C1 segment of cervical spinal cord (tissue), 14 donors: ENCODE results near the gene APOD.

Experiments
- DNase-seq, 14 donors: peaks; one replicate each; lab custom pipeline; 2025; lab: John Stamatoyannopoulos, UW

Gene APOD

DNA sequence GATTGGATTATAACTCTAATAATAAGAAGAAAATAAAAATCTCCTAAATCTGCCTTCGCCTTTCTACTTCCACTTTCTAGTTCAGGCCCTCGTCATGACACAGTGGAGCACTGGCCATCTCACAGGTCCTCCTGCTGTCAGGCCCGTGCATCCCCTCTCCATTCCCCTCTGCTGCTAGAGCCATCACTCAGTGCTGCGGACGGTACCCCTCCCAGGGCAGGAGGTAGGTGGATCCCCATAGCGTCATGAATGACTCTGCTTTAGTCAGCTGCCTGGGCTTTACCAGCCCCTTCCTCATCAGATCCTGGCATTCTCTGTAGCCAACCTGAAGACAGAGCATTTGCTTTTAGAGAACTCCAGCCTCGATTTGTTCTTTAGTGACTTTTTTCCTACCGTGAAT, 28.6 kb downstream of the APOD start:
- no peak for DNase-seq

DNA sequence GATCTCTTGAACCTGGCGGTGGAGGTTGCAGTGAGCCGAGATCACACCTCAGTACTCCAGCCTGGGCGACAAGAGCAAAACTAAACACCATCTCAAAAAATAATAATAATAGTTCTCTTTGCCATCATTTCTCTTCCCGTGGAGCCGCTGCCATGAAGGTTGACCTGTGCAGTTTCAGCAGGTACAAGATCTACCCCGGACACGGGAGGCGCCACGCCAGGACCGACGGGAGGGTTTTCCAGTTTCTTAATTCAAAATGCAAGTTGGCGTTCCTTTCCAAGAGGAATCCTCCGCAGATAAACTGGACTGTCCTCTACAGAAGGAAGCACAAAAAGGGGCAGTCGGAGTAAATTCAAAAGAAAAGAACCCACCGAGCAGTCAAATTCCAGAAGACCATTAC, 29.3 kb downstream of the APOD start:
- DNase-seq, result no peak

DNA sequence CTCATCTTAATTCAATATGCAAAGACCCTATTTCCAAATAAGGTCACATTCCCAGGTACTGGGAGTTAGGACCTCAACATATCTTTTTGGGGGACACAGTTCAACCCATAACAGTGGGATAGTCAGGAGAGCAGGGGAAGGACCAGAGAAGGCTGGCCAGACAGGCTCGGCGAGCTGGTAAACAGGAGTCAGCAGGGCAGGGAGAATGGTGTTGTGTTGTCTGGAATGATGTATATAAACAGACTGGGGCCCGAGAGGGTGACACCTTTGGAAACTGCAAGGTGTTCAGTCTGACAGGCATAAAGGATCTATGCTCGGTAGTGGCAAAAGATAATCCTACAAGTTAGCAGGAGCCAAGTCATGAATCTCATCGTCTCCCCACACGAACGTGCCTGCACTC, 30.5 kb downstream of the APOD start:
- no peak for DNase-seq

DNA sequence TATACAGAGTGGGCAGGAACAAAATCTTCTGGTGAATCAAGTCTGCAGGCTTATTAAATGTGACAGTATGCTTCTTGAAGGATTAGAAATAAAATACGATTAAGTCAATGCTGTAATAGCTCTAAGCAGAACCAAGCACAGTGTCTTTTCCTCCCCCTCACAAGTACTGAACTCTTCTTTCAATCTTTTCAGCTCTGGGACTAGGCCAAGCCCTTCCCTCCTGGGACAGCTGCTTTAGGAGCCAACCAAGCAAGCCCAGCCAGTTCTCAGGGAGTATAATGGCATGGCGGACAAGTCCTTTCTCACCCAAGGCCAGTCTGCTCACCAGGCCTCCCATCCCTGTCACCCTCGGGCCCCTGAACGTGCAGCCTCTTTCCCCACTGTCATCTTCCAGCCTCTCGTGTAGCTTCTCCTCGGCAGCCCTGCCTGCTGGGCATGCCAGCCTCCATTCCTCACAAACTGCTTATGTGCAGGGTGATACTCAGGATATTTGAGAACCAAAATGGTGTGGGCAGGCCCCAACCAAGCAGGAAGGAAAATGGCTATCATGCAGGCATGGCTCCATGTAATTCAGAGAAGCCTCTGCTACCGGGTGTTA, 32.3 kb downstream of the APOD start:
- no peak for DNase-seq

DNA sequence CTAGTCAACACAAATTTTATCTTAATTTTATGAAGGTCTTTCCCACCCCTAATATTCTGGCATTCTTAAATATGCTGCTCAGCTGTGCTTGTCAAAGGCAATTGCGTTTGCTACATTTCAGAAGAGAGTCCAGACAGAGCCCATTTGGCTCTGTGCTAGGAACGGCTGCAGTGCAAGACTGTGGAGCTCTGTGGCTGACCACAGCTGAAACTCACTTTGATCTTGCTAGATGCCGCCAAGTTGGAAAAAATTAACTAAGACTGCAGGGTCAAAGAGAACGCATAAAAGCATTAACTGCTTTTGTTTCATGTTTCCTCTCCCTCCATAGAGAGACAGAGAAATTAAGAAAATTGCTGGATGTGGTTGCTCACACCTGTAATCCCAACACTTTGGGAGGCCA, 33.0 kb downstream of the APOD start:
- DNase-seq, result no peak

DNA sequence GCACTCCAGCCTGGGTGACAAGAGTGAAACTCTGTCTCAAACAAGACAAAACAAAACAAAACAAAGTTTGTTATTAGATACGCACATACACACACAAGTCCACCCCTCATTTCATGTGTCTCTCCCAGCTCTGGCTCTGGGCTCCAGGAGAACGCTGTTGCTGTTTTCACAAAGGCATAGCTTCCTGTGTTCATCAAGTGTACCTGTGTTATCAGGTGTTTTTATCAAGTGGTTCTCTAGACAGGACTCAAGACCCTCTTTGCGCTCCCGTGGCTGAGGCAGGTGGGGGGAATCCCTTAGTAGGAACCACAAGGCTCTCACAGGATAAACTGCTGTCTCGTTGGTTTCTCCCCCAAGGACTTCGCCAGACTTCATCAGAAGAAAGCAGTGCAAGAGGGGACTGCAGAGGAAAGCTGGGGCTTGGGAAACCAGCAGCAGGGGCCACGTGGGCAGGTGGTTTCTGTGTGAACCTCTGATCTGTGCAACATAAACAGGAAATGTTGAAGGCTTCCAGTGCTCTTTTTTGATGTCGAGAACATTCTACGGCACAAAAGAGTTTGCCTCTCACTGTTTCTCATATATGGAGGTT, 33.7 kb downstream of the APOD start:
- DNase-seq, result no peak

DNA sequence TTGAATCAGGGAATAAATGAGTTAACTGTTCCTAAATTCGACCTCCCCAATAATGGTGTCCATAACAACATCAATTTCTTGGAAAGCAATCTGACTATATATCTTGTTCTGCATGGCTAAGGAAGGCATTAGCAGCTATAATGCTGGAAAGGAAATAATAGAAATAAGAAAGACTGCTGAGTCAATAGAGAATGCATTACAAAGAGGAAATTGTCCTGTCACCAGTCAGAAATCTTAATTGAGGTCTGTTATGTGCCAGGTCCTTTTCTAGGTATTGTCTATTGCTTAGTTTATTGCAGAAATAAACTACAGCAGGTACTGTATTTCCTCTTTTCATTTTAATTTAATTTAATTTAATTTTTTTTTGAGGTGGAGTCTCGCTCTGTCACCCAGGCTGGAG, 34.8 kb downstream of the APOD start:
- DNase-seq, result no peak

DNA sequence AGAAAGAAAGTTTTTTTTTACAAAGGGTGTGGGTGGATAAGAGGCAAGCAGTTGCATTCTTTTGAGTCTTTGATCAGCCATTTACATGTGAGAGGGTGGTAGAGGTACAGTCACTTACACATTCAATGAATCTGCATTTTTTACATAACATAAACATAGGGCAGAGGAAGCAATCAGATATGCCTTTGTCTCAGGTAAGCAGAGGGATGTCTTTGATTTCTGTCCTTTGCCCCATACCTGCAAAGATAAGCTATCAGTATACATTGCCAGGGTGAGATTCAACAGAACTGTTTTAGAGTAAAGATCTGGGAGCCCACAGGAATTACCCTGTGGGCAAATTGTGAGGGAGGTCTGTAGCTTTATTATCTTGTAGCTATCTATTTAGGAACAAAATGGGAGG, 35.2 kb downstream of the APOD start:
- DNase-seq, result no peak

DNA sequence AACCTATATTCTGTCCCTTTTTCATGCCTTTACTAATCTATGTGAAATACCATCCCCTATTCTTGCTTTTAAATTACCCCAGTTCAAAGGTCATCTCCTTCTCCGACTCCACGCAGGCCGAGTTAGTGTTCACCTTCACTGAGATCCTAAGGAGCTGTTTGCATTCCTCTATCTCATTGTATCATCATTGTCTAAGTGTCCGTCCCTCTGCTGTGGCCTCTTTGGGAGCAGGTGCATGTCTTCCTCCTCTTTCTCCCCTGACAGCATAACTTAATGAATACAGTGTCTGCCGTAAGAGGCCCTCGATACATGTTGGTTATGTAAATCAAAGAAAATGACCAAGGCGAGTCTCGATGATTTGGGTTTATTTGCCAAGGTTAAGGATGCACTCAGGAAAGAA, 35.7 kb downstream of the APOD start:
- no peak for DNase-seq

DNA sequence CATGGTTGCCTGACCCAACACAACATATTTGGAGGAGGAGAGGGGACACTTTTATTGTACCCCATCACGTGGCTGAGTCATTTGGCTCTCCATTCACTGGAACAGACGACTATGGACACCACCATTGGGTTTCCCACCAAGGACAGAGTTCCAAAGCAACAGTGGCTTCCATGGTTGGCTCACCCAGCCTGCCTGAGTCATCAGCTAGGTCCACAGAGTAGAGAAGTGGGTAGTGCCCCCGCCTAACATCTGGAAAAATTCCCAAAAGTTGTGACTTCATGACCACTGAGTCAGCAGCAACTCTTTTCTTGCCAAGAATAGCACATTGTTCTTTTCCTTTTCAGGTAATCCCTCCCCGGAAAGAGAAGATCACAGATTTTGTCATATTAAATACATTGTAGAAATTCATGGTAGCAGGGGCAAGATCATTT, 37.6 kb downstream of the APOD start:
- DNase-seq, result peak in 1 of 14 donors; percentile 53

DNA sequence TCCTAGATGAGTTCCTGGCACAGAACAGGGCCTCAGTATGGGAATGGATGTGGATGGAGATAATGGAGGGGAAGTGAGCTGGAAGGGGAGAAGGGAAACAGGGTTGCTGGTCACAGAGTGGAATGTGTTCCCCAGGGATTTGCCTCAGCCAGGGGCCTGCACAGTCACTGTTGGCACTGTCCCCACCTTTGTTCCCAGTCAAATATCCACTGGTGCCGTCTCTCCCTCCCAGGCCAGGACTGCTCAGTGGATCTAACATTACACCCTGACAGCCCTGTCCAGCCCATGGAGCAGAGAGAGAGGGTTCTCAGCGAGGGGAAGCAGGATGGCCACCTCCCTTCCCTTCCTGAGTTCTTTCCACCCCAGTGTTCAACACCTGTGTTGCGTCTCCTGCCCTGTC, 39.1 kb downstream of the APOD start:
- peak in 1 of 14 donors; percentile 12 for DNase-seq

DNA sequence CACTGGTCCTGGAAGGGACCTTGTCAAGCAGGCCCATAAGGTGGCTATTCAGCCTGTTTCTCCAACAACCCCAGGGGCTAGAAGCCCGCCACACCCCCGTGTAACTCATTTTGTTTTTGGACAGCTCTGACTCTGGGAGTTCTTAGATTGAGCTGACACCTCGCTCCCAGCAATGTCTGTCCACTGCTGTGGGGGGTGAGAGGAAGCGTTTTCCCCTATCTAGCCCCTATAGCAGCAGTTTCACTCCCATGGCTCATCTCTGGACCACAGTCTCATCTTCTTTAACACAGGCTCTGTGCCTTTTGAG, 39.6 kb downstream of the APOD start:
- DNase-seq, result no peak

DNA sequence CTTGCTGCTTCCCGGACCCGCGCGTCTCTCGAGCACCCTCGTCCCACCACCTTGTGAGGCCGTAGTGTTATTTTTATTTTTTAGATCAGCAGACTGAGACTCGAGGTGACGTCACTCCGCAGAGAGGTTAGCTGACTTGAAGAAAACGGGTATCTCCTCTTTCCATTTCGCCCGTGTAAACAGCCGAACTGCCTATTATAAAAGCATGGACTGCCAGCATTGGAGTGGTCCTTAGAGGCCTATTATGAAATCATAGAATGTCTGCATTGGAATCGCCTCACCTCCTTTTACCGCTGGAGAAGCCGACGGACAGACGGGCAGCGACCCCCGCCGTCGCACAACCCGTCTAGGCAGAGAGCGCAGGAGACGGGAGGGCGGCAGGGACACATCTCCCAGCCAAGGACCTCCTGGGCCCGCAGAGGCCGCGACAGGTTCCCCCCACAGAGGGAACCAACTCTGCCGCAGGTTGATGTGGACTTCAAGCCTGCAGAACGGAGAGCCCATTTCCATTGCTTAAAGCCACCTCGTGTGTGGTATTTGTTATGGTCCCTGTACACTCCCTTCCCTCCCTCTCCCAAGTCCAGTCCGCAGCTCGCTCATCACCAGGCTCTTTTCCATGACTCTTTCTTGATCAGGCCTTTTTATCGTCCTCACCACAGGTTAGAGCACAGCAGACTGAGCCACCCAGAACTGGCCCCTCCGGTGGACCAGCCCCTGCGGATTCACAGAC, 40.1 kb downstream of the APOD start:
- DNase-seq, result peak in 3 of 14 donors; percentile 40 to 80 (median 50)

DNA sequence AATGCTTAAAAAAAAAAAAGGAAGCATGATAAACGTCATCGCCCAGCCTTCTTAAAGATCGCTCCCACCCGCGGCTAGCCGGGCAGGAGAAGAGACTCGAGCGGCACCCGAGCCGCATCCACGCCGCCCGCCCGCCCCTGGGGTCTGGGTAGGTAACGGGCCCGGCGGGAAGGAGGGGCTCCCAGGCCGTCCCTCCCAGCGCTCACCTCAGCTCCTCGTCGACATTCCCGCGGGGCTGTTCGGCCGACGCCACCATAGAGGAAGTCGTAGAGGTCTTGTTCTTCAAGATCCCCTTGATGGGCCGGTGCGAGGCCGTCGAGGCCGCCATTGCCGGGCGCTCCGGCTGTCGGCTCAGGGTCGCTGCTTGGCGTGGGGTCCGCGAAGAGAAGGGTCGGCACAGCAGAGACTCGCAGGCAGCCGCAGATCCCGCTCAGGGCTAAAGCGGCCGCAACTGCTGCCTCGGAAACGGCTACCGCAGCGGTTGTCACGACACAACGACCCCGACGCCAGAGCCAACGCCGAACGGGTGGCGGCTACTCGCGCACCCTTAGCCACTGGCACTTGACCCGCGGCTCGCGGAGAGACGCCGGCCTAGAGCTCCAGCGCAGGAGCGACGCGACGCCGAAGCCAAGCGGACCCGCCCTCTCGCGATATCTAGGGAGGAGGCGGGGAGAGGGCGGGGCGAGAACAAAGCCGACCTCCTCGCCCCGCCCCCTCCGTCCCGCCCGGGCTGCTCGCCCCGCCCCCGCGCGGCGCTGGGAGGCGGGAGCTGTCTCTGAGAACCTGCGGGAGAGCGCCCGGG, 40.8 kb downstream of the APOD start, which contains the start of gene PPP1R2:
PPP1R2 (minus strand) TSS at position 628 of the 802 bp plus-strand sequence; CDS start at position 328, 300 bp downstream.
- peak; percentile 32 to 90 (median 78) for DNase-seq

DNA sequence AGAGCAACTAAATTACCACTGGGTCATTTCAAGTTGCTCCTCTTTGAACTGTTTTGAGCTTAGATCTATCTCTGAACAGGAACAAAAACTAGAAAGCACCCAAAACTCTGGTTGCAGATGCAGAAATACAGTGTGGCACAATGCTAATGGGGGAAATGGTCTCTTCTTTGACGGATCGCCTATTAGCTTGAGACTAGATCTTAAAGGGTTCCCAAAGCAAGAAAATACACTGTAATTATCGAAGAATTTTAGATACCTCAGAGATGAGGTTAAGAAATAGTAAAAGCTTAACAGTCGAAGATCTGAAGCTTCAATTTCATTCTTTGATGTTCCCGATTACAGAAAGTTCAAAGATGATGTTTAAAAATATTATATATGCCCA, 41.4 kb downstream of the APOD start:
- DNase-seq, result peak in 1 of 14 donors; percentile 16

DNA sequence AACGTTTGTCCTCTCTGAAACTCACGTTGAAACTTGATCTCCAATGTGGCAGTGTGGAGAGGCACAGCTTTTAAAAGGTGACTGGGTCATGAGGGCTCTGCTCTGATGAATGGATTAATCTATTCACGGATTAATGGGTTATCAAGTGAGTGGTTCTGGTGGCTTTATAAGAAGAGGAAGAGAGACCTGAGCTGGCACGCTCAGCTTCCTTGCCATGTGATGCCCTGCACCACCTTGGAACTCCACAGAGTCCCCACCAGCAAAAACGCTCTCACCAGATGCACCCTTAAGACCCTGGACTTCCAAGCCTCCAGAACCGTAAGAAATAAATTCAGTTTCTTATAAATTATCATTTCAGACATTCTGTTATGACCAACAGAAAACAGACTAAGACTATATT, 43.2 kb downstream of the APOD start:
- DNase-seq, result no peak

DNA sequence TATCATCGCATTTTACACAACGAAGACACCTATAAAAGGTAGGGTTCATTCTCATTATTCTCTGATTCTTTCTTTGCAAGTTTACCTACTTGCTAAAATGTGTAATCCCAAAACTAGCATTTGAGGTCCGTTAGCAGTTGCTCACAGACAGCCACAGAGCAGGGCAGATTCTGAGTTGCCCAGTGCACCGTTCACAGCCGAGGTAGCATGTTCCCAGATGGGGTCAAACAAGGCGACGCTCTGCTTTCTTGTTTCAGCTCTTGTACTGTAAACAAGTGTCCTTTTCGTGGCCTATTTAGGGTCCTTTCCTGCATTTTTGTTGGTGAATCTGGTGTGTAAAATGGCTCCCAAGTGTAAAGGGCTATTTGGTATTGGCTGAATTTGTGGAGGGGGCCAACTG, 43.7 kb downstream of the APOD start:
- no peak for DNase-seq

DNA sequence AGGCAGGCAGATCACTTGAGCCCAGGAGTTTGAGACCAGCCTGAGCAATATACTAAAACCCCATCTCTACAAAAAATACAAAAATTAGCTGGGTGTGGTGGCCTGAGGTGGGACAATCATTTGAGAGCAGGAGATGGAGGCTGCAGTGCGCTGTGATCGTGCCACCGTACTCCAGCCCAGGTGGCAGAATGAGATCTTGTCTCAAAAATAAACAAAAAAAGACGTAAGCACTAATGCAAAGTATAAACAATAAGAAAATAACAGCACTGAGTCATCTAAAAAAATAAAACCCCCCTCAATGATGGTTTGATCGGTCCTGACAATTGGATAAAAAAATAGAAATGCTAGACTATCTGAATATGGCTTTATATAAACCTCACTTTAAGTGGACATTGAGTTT, 44.3 kb downstream of the APOD start:
- no peak for DNase-seq

DNA sequence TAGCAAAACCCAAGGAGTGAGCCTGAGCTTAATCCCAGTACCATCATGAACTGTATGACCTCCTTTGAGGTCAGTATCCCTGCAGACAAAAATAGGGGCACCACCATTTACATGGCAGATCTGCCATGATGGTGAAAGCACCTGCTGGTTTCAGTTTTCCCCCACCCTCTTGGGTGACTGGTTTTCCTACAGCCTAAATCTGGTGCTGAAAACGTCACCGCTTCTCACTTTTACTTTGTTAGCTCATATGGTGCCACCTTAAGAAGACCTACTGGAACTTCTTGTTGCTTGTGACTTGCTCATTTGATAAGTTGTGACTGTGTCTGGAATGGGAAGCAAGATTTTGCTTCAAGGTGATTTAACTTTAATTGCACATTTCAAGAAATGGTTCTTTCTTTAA, 45.7 kb downstream of the APOD start:
- no peak for DNase-seq

DNA sequence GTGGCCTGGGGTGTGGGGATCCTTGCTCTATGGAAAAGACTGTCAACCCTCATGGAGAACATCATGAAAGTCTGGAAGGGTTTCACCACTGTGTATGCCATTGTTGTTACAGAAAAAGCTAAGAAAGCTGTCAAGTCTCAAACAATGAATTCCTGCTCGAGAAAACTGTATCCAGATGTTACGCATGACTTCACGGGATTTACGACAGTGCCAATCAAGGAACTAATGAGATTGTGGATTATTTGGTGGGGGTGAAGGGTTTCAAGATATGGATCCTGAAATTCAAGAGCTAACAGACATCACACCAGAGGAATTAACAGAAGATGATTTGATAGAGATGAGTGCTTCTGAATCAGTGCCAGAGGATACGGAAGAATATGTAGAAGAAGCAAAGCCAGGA, 48.4 kb downstream of the APOD start:
- no peak for DNase-seq

DNA sequence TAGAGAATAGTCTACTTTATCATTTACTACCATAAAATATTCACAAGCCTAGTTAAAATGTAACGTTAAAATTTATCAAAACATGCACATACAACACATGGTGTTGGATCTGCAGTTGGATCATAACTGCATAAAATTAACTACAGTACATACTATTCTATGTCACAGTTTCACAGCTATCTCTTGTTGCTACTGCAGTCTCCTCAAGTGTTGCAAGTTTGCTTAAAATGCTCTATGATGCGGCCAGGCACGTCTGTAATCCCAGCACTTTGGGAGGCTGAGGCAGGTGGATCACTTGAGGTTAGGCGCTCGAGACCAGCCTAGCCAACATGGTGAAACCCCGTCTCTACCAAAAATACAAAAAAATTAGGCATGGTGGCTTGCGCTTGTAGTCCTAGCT, 50.9 kb downstream of the APOD start:
- DNase-seq, result no peak

DNA sequence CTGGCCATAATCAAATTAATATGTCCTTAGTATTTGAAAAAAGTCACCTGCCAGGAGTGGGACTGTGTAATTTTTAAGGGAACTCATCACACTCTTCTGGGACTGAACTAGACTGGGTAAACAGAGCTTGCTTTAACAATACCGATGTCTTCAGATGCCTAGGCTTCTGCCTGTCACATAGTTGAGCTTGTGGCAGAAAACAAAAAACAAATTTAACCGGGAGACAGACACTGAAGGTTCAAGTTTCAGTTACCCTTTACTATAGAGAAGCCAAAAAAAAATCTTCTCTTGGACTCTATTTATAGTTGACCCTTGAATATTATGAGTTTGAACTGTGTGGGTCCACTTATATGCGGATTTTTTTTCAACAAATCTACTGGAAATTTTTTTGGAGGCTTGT, 51.4 kb downstream of the APOD start:
- DNase-seq, result no peak

DNA sequence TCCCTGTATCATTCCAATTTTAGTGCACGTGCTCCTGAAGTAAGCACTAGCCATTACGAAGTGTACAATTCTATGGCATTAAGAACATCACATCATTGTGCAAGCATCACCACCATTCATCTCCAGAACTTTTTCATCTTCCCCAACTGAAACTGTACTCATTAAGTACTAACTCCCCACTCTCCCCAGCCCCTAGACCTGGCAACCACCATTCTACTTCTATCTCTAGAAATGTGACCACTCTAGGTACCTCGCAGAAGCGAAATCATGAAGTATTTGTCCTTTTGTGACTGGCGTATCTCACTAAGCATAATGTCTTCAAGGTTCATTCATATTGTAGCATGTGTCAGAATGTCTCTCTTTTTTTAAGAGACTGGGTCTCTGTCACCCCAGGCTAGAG, 52.1 kb downstream of the APOD start:
- DNase-seq, result no peak
